ENCODE measurements around the gene RPL11. TPM values are rescaled to one million over a fixed set of nuclear protein-coding genes. Genes with fewer than 3 reads are reported as not detected.

Gene RPL11
- total and polyA plus RNA-seq, 2 donors from 2014 or later, result 829 to 2,056 TPM

- Histone ChIP-seq H3K4me1 (ENCODE audit: control insufficient read depth in 2 of 3, insufficient read depth in 2 of 3, low read depth in 1 of 3, low read length in 3 of 3) (peaks cover 0 to 3% (median 0%) of the 10 kb centered on the region in 3 donors), H3K27ac (ENCODE audit: low read depth in 2 of 2, low read length in 2 of 2) (no peak overlapping the region), H3K27me3 (ENCODE audit: control insufficient read depth, insufficient read depth, low read length) (no peaks in the 10 kb centered on the region), H3K4me3 (ENCODE audit: low read length in 3 of 3) (no peak overlapping the region), H3K9me3 (ENCODE audit: control insufficient read depth in 2 of 3, insufficient read depth in 1 of 3, low read length in 3 of 3) (no peaks in the 10 kb centered on the region), H3K9ac (ENCODE audit: low read length in 3 of 3) (no peak overlapping the region), H3K36me3 (ENCODE audit: control insufficient read depth in 2 of 3, insufficient read depth in 3 of 3, low read length in 3 of 3) (no peaks in the 10 kb centered on the region)
- DNase-seq, result no peak
- no peak for TF ChIP-seq CTCF (IDR thresholded peaks at IDR 0.05; ENCODE audit: borderline replicate concordance, extremely low read depth, insufficient read depth)
- FAIRE-seq, result no peak
- intact Hi-C loops (cut with DNase I), result no loop called here
Observed at GRCh38 chr1:23644555-23644866, 47.1 kb upstream of the RPL11 start.

DNA sequence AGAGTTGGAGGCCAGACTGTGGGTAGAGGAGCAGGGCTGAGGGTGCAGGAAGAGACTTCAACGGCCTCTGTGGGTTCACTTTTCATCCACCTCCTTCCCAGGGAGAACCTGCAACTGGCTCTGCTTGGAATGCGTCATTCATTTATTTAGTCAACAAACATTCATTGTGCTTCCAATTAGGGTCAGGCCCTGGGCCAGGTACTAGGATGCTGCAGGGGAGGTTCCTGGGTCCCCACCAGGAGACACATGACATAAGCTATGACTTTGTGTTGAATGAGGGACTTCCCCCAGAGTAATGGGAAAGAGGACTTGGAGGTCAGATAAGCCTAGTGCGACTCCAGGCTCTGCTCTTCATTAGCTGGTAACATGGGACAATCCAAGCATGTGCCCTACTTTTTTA, 46.3 kb upstream of the RPL11 start:
- no peaks in the 10 kb centered on the region for H3K9me3 ChIP-seq (ENCODE audit: control insufficient read depth in 2 of 3, insufficient read depth in 1 of 3, low read length in 3 of 3)
- DNase-seq, result no peak
- no peak for FAIRE-seq
- no peak overlapping the region for H3K27ac ChIP-seq (ENCODE audit: low read depth in 2 of 2, low read length in 2 of 2)
- H3K27me3 ChIP-seq (ENCODE audit: control insufficient read depth, insufficient read depth, low read length), result no peaks in the 10 kb centered on the region
- H3K36me3 ChIP-seq (ENCODE audit: control insufficient read depth in 2 of 3, insufficient read depth in 3 of 3, low read length in 3 of 3), result no peaks in the 10 kb centered on the region
- H3K9ac ChIP-seq (ENCODE audit: low read length in 3 of 3), result no peak overlapping the region
- no peak overlapping the region for H3K4me3 ChIP-seq (ENCODE audit: low read length in 3 of 3)
- intact Hi-C loops (cut with DNase I), result no loop called here
- H3K4me1 ChIP-seq (ENCODE audit: control insufficient read depth in 2 of 3, insufficient read depth in 2 of 3, low read depth in 1 of 3, low read length in 3 of 3), result peaks cover 0 to 3% (median 0%) of the 10 kb centered on the region in 3 donors
- TF ChIP-seq CTCF (IDR thresholded peaks at IDR 0.05; ENCODE audit: borderline replicate concordance, extremely low read depth, insufficient read depth), result no peak

GRCh38 chr1:23646091-23646490, 45.5 kb upstream of the RPL11 start:
- H3K27ac ChIP-seq (ENCODE audit: low read depth in 2 of 2, low read length in 2 of 2), result no peak overlapping the region
- no peak for TF ChIP-seq CTCF (IDR thresholded peaks at IDR 0.05; ENCODE audit: borderline replicate concordance, extremely low read depth, insufficient read depth)
- intact Hi-C loops (cut with DNase I), result no loop called here
- H3K9me3 ChIP-seq (ENCODE audit: control insufficient read depth in 2 of 3, insufficient read depth in 1 of 3, low read length in 3 of 3), result no peaks in the 10 kb centered on the region
- FAIRE-seq, result no peak
- H3K4me3 ChIP-seq (ENCODE audit: low read length in 3 of 3), result no peak overlapping the region
- no peaks in the 10 kb centered on the region for H3K27me3 ChIP-seq (ENCODE audit: control insufficient read depth, insufficient read depth, low read length)
- no peak for DNase-seq
- no peaks in the 10 kb centered on the region for H3K36me3 ChIP-seq (ENCODE audit: control insufficient read depth in 2 of 3, insufficient read depth in 3 of 3, low read length in 3 of 3)
- no peak overlapping the region for H3K9ac ChIP-seq (ENCODE audit: low read length in 3 of 3)
- H3K4me1 ChIP-seq (ENCODE audit: control insufficient read depth in 2 of 3, insufficient read depth in 2 of 3, low read depth in 1 of 3, low read length in 3 of 3), result peaks cover 0 to 3% (median 0%) of the 10 kb centered on the region in 3 donors

GRCh38 chr1:23646541-23646940, 45.1 kb upstream of the RPL11 start:
- H3K4me3 ChIP-seq (ENCODE audit: low read length in 3 of 3), result no peak overlapping the region
- TF ChIP-seq CTCF (IDR thresholded peaks at IDR 0.05; ENCODE audit: borderline replicate concordance, extremely low read depth, insufficient read depth), result no peak
- no peak for FAIRE-seq

More at GRCh38 chr1:23646541-23646940, 45.1 kb upstream of the RPL11 start:
- no peaks in the 10 kb centered on the region for H3K9me3 ChIP-seq (ENCODE audit: control insufficient read depth in 2 of 3, insufficient read depth in 1 of 3, low read length in 3 of 3)
- H3K27me3 ChIP-seq (ENCODE audit: control insufficient read depth, insufficient read depth, low read length), result no peaks in the 10 kb centered on the region
- no peak for DNase-seq
- H3K4me1 ChIP-seq (ENCODE audit: control insufficient read depth in 2 of 3, insufficient read depth in 2 of 3, low read depth in 1 of 3, low read length in 3 of 3), result peaks cover 0 to 3% (median 0%) of the 10 kb centered on the region in 3 donors
- no peak overlapping the region for H3K27ac ChIP-seq (ENCODE audit: low read depth in 2 of 2, low read length in 2 of 2)
- no peak overlapping the region for H3K9ac ChIP-seq (ENCODE audit: low read length in 3 of 3)
- intact Hi-C loops (cut with DNase I), result no loop called here
- H3K36me3 ChIP-seq (ENCODE audit: control insufficient read depth in 2 of 3, insufficient read depth in 3 of 3, low read length in 3 of 3), result no peaks in the 10 kb centered on the region
